ENCODE measurements around the gene CIDEA. TPM values are rescaled to one million over a fixed set of nuclear protein-coding genes. Genes with fewer than 3 reads are reported as not detected.

The CIDEA gene
- total RNA-seq, result 0.64 TPM

GRCh38 chr18:12254136-12254819 lies at the start of gene CIDEA:
TSS of gene CIDEA (plus strand) at chr18:12254361. CDS start at chr18:12254384, 23 bp downstream.

GRCh38 chr18:12307701-12308385 lies 53.7 kb downstream of the CIDEA start, which contains the start of gene TUBB6:
TSS of gene TUBB6 (plus strand) at chr18:12308241. CDS start at chr18:12308293, 52 bp downstream.

Small RNA genes within 50 kb of the gene (small RNA-seq; reads per million reads assigned to genes)
- not detected for gene RNU6-170P (ENCODE audit: low replicate concordance)

Other genes starting within 250 kb of the CIDEA start
- not detected for gene ANKRD62, start 160.5 kb upstream of the CIDEA start, total RNA-seq
- gene TUBB6, start 53.9 kb downstream of the CIDEA start, total RNA-seq, result 88.5 TPM
- gene AFG3L2, start 122.9 kb downstream of the CIDEA start, total RNA-seq, result 50.7 TPM
- 4.3 TPM for gene PRELID3A, start 153.6 kb downstream of the CIDEA start, total RNA-seq